Mucosa of rectum (tissue), 2 donors: ENCODE data around the gene TAS1R2.

Experiments used
- H3K27ac ChIP-seq, 2 donors: one replicate each; pipeline ENCODE4 v1.7.0; 2013; ENCODE audit warnings: inconsistent platforms in 2 of 2, low read depth in 2 of 2, low read length in 2 of 2
- H3K27me3 ChIP-seq, 2 donors: one replicate each; pipeline ENCODE4 v1.7.0; 2013; ENCODE audit warnings: low read length in 2 of 2; ENCODE audit not compliant: control insufficient read depth in 2 of 2, insufficient read depth in 2 of 2
- H3K36me3 ChIP-seq, 2 donors: one replicate each; pipeline ENCODE4 v1.7.0; 2013; ENCODE audit warnings: low read length in 2 of 2; ENCODE audit not compliant: control insufficient read depth in 2 of 2, insufficient read depth in 2 of 2
- H3K4me1 ChIP-seq, 2 donors: one replicate each; pipeline ENCODE4 v1.7.0; 2013; ENCODE audit warnings: low read length in 2 of 2, mild to moderate bottlenecking in 1 of 2; ENCODE audit not compliant: control insufficient read depth in 2 of 2, insufficient read depth in 2 of 2
- H3K4me3 ChIP-seq, 2 donors: one replicate each; pipeline ENCODE4 v1.7.0; 2013; ENCODE audit warnings: low read length in 2 of 2
- H3K9ac ChIP-seq, 2 donors: one replicate each; pipeline ENCODE4 v1.7.0; 2013; ENCODE audit warnings: low read length in 2 of 2, low read depth in 1 of 2, mild to moderate bottlenecking in 1 of 2
- H3K9me3 ChIP-seq, 2 donors: one replicate each; pipeline ENCODE4 v1.7.0; 2013; ENCODE audit warnings: low read length in 2 of 2; ENCODE audit not compliant: control insufficient read depth in 2 of 2
- donor health status: healthy.
- donor health status: Normal muscosa, but diverticular disease.

TAS1R2 gene

DNA sequence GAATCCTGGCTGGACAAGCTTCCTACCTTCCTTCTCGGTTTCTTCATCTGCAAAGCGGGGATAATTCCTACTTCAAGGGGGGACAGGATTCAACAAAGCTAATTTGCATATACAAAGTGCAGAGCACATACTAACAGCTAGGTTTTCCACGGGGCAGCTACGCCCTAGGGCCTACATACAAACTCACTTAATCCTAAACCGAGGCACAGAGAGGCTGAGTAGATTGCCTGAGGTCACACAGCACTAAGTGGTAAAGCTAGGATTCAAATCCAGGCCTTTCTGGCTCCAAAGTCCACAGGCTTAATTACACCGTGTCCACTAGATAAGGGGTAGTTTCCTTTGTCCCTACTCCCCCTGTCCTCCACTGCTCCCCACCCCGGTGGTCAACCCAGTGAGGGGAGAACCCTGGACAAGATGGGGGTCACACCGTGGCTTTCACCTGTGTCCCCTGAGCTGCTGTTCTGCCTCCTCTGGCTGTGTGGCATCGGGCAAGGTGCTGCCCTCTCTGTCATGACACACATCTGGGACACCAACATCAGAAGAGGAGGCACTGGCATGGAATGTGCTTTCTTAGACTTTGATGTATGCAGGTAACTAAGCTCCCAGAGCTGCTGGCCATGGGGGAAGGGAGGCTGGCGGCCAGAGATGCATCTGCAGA, 44.5 kb downstream of the TAS1R2 start:
- Histone ChIP-seq H3K4me3 (no peak overlapping the region), H3K9me3 (no peaks in the 10 kb centered on the region), H3K27ac (no peak overlapping the region), H3K4me1 (no peaks in the 10 kb centered on the region), H3K36me3 (no peaks in the 10 kb centered on the region), H3K9ac (no peak overlapping the region), H3K27me3 (peaks cover 4 to 11% of the 10 kb centered on the region in 2 donors)

GRCh38 chr1:18814425-18814824, 45.0 kb downstream of the TAS1R2 start:
- Histone ChIP-seq H3K9ac (no peak overlapping the region), H3K4me3 (no peak overlapping the region), H3K27me3 (peaks cover 0 to 11% of the 10 kb centered on the region in 2 donors), H3K4me1 (no peaks in the 10 kb centered on the region), H3K27ac (no peak overlapping the region), H3K9me3 (no peaks in the 10 kb centered on the region), H3K36me3 (no peaks in the 10 kb centered on the region)

- Histone ChIP-seq H3K9ac (no peak overlapping the region), H3K27me3 (peaks cover 5 to 6% of the 10 kb centered on the region in 2 donors), H3K9me3 (no peaks in the 10 kb centered on the region), H3K4me1 (no peaks in the 10 kb centered on the region), H3K36me3 (no peaks in the 10 kb centered on the region), H3K27ac (no peak overlapping the region), H3K4me3 (no peak overlapping the region)
Observed at GRCh38 chr1:18812453-18812939, 47.0 kb downstream of the TAS1R2 start.

DNA sequence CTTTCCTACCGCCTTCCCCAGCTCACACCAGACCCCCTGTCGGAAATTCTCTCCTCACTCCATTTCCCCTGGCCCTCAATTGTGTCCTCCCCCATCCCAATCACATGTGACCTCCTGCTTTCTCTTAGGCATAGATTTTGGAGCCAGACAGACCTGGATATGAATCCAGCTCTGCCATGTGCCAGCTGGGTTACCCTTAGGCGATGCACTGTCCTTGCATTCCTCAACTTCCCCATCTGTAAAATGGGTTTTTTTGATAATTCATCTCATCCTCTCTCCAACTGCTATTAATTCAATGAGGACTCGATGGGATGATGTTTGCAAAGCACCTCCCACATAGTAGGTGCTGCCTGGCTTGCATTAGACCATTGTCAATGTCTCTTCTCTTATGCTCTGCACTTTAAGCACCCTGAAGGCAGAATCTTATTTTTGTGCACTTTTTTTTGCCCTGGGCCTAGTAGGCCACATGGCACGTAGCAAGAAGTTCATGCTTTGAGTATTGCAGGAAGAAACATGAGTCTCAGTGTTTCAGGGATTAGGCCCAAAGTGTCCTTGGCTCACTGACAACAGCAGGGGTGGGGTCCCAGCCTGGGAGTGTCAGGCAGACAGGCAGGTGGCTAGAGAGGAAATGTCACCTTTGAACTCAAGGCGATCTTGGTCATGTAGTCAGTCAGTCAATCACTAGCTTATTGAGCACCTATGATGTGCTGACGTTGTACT, 47.6 kb downstream of the TAS1R2 start:
- no peak overlapping the region for H3K4me3 ChIP-seq
- no peaks in the 10 kb centered on the region for H3K36me3 ChIP-seq
- H3K9me3 ChIP-seq = no peaks in the 10 kb centered on the region
- no peak overlapping the region for H3K27ac ChIP-seq
- H3K4me1 ChIP-seq = no peaks in the 10 kb centered on the region
- H3K9ac ChIP-seq = no peak overlapping the region
- peaks cover 5 to 6% of the 10 kb centered on the region in 2 donors for H3K27me3 ChIP-seq

DNA sequence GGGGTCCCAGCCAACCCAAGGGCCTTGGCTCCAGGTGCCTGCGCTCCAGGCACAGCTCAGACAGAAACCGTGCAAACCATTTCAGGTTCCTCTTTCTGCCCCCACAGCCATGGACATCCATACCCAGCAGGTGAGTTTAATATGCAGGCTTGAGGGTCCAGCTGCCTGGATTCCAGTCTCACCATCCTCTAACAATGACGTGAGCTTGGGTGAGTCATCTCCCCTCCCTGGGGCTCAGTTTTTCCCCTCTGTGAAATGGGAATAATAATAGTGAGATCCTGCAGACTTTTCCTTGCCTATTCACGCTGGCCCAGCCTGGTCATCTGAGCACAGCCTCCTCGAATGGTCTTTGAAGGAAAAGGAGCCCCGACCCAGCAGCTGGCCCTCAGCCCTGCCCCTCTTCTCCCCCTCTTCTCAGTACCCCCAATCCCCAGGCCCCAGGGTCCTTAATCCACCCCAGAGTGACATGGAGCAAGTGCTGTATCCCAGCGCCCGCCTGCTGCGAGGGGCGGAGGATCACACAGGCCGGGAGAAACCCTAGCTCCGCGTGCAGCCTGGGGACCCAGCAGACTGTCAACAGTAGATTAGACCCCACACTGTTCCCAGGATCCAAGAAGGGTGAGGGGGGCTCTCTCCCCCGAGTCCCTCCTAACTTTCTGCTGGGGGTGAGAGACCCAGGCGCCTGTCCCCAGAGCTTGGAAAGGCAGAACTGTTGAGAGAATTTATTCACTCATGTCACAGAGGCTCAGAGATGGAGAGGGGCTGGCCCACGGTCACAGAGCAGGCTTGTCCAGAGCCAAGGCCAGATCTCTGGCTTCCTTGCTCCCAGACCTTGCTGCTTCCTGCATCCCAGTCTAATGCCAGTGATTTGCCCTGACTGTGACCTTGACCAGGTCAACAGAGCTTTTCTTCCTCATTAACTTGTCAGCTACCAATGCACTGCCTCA, 49.2 kb downstream of the TAS1R2 start:
- no peak overlapping the region for H3K4me3 ChIP-seq
- H3K36me3 ChIP-seq = no peaks in the 10 kb centered on the region
- no peak overlapping the region for H3K27ac ChIP-seq
- H3K9ac ChIP-seq = no peak overlapping the region
- H3K4me1 ChIP-seq = no peaks in the 10 kb centered on the region
- H3K9me3 ChIP-seq = no peaks in the 10 kb centered on the region
- H3K27me3 ChIP-seq = peaks cover 0 to 6% of the 10 kb centered on the region in 2 donors

GRCh38 chr1:18808550-18808949, 50.9 kb downstream of the TAS1R2 start:
- Histone ChIP-seq H3K4me3 (no peak overlapping the region), H3K36me3 (no peaks in the 10 kb centered on the region), H3K27ac (no peak overlapping the region), H3K4me1 (no peaks in the 10 kb centered on the region), H3K9me3 (no peaks in the 10 kb centered on the region), H3K9ac (no peak overlapping the region), H3K27me3 (peaks cover 0 to 6% of the 10 kb centered on the region in 2 donors)

GRCh38 chr1:18807334-18808063, 52.0 kb downstream of the TAS1R2 start:
- Histone ChIP-seq H3K27ac (no peak overlapping the region), H3K4me1 (no peaks in the 10 kb centered on the region), H3K9ac (no peak overlapping the region), H3K27me3 (peaks cover 0 to 8% of the 10 kb centered on the region in 2 donors), H3K9me3 (no peaks in the 10 kb centered on the region), H3K36me3 (no peaks in the 10 kb centered on the region), H3K4me3 (no peak overlapping the region)

DNA sequence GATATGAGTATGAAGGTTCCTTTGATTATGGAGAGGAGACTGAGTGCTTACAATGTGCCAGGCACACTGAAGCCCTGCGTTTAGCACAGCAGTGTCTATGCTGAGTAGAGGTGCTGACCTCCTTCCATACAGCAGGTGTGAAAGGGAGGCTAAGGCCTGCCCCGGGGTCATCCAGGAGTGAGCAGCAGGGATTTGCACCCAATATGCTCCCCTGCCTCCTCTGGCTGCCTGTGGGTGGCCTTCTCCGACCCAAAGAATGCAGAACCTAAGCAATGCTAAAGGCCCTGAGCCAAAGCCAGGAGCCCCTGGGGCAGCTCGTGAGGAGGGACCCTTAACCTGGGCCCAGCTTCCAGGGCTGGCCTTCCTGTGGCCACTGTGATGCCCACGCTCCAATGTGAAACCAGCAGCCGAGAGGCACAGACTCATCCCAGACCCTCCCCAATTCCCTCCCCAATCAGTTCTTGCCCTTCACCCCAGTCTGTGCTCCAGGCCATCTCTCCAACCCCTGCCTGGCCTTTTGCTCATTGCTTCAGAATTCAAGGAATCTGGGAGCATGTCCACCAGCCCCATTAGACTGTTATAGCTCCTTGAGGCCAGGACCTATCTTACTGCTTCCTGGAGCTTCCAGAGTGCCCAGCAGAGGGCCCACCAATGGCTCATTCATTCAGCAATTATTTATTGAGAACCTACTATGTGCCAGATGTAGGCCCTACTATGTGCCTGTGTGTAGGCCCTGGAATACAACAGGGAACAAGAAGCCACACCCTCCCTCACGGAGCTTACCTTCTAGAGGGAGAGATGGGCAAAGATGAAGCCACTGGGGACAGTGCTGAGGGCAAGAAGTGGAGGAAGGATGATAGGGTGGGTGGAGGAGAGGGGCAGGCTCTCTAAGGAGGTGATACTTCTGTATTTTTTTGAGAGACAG, 53.3 kb downstream of the TAS1R2 start:
- H3K4me3 ChIP-seq = no peak overlapping the region
- no peaks in the 10 kb centered on the region for H3K4me1 ChIP-seq
- peaks cover 0 to 8% of the 10 kb centered on the region in 2 donors for H3K27me3 ChIP-seq
- H3K27ac ChIP-seq = no peak overlapping the region
- no peaks in the 10 kb centered on the region for H3K9me3 ChIP-seq
- no peak overlapping the region for H3K9ac ChIP-seq
- H3K36me3 ChIP-seq = no peaks in the 10 kb centered on the region
